ENCODE results near the gene SLC24A3.

SLC24A3 gene

GRCh38 chr20:19560881-19561480 is 348.5 kb downstream of the SLC24A3 start:
- no peak for DNase-seq (ENCODE audit: low spot score)
- TF ChIP-seq CTCF (IDR thresholded peaks at IDR 0.05; ENCODE audit: borderline replicate concordance, control extremely low read depth, extremely low read depth, insufficient read depth, missing control alignments), result no peak
- in situ Hi-C loops (cut with MboI; ENCODE audit: low sequenced_read_pairs, unreplicated experiment), result no loop called here

DNA sequence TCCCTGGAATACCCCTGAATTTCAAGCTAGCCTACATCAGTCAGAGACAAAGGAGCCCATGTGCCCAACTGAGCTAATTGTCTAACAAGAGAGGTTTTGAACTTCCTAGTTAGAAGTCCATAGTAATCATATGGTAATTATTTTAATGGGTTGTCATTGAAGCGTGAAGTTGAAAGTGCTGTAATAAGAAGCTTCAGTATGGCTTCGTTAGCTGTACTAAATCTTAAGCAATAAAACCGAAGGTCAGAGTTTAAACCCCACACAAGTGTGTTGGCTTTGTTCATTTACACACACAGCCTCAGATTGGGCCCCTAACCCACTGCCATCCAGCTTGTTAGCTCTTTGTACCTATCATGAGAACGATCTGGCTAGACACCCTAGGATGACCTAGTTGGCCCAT is 350.0 kb downstream of the SLC24A3 start:
- no peak for DNase-seq (ENCODE audit: low spot score)
- no peak for TF ChIP-seq CTCF (IDR thresholded peaks at IDR 0.05; ENCODE audit: borderline replicate concordance, control extremely low read depth, extremely low read depth, insufficient read depth, missing control alignments)
- in situ Hi-C loops (cut with MboI; ENCODE audit: low sequenced_read_pairs, unreplicated experiment), result no loop called here

DNA sequence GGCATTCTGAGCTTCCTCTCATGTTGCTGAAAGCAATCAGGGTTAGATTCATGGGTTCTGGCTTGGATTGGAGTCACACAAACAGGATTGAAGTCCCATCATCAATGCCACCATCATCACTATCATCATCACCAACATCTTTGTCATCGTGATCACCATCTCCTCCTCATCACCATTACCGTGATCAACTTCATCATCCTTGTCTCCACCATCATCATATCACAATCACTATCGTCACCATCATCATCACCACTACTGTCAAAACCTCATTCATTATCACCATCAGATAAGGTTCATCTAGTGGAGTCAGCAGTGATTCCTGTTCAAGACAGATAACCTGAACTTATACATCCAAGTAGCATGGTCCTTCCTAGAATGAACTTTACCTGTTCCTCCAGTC is 351.8 kb downstream of the SLC24A3 start:
- no peak for DNase-seq (ENCODE audit: low spot score)
- in situ Hi-C loops (cut with MboI; ENCODE audit: low sequenced_read_pairs, unreplicated experiment), result no loop called here
- TF ChIP-seq CTCF (IDR thresholded peaks at IDR 0.05; ENCODE audit: borderline replicate concordance, control extremely low read depth, extremely low read depth, insufficient read depth, missing control alignments), result no peak

DNA sequence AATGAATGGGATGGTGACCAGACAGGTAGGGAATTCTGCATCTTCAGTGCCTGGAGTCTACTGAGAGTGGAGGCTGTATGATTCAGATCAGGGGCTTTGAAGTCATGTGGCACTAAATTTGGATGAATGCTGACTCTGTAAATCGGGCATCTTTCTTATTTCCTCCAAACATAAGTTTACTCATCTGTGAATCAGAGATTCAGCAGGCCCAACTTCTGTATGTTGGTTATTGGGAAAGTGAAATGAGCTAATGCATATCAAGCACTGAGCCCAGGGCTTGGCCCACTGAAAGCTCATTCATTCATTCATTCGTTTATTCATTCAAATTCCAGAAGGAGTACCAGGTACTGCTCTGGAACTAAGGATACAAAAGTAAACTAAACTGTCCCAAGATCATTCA is 353.3 kb downstream of the SLC24A3 start:
- TF ChIP-seq CTCF (IDR thresholded peaks at IDR 0.05; ENCODE audit: borderline replicate concordance, control extremely low read depth, extremely low read depth, insufficient read depth, missing control alignments), result no peak
- no peak for DNase-seq (ENCODE audit: low spot score)

GRCh38 chr20:19566226-19566945 is 353.9 kb downstream of the SLC24A3 start:
- TF ChIP-seq CTCF (IDR thresholded peaks at IDR 0.05; ENCODE audit: borderline replicate concordance, control extremely low read depth, extremely low read depth, insufficient read depth, missing control alignments), result no peak
- in situ Hi-C loops (cut with MboI; ENCODE audit: low sequenced_read_pairs, unreplicated experiment), result no loop called here
- no peak for DNase-seq (ENCODE audit: low spot score)

More for the DNA sequence above, 353.3 kb downstream of the SLC24A3 start:
- in situ Hi-C loops (cut with MboI; ENCODE audit: low sequenced_read_pairs, unreplicated experiment), result no loop called here

DNA sequence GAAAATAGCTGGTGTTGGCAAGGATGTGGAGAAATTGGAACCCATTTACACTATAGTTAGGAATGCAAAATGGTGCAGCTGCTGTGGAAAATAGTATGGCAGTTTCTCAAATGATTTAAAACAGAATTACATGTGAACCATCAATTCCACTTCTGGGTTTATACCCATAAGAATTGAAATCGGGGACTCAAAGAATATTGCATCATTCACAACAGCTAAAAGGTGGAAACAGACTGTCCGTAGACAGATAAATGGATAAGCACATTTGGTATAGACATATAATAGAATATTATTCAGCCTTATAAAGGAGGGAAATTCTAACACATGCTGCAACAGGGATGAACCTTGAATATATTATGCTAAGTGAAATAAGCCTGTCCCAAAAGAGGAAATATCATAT is 355.7 kb downstream of the SLC24A3 start:
- in situ Hi-C loops (cut with MboI; ENCODE audit: low sequenced_read_pairs, unreplicated experiment), result no loop called here
- TF ChIP-seq CTCF (IDR thresholded peaks at IDR 0.05; ENCODE audit: borderline replicate concordance, control extremely low read depth, extremely low read depth, insufficient read depth, missing control alignments), result no peak
- DNase-seq (ENCODE audit: low spot score), result no peak
